ENCODE results near the gene EDIL3. TPM values are rescaled to one million over a fixed set of nuclear protein-coding genes. Genes with fewer than 3 reads are reported as not detected.
"Not testable (repeated sequence)": the region's sequence is repeated elsewhere in the genome, so short reads cannot be mapped to it uniquely, and the experiment has no call there.

Gene EDIL3
- total and polyA plus RNA-seq, 4 experiments from 2014 or later, result not detected

DNA sequence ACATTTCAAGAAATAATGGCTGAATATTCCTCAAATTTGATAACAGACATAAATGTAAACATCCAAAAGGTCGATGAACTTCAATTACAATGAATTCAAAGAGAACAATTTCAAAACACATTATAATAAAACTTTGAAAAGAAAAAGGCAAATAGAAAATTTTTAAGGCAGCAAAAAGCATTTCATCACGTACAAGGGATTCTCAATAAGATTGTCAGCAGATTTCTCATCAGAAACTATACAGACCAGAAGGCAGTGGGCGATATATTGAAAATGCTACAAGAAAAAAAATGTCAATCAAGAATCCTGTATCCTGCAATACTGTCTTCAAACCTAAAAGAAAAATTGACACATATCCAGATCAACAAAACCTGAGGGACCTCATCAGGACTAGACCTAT lies 62.0 kb downstream of the EDIL3 start:
- Mint-ChIP-seq H3K9me3 (peaks cover 5 to 36% (median 17%) of the 10 kb centered on the region in 8 donors), H3K4me3 (no peak overlapping the region), H3K4me1 (no peaks in the 10 kb centered on the region), H3K27ac (no peak overlapping the region), H3K36me3 (no peaks in the 10 kb centered on the region), H3K27me3 (no peaks in the 10 kb centered on the region)
- POLR2A ChIA-PET (ENCODE audit: partially characterized antibody), result no interaction called here
- no peaks in the 10 kb centered on the region for H3K9me3 ChIP-seq (ENCODE audit: control insufficient read depth in 1 of 2, low read length in 2 of 2)
- CTCF ChIA-PET (ENCODE audit: partially characterized antibody), result no interaction called here
- no peak for DNase-seq
- H3K4me3 ChIP-seq (ENCODE audit: low read length in 2 of 2), result no peak overlapping the region
- intact Hi-C loops (cut with micrococcal nuclease), result no loop called here
- no peak overlapping the region for H3K27ac ChIP-seq (ENCODE audit: low read depth, low read length)
- no peaks in the 10 kb centered on the region for H3K36me3 ChIP-seq (ENCODE audit: insufficient read depth, low read length)
- H3K27me3 ChIP-seq (ENCODE audit: insufficient read depth, low read length), result no peaks in the 10 kb centered on the region
- H3K4me1 ChIP-seq (ENCODE audit: insufficient read depth, low read length), result no peaks in the 10 kb centered on the region

- H3K27me3 ChIP-seq (ENCODE audit: insufficient read depth, low read length); H3K27ac ChIP-seq (ENCODE audit: low read depth, low read length); H3K36me3 ChIP-seq (ENCODE audit: insufficient read depth, low read length); POLR2A ChIA-PET (ENCODE audit: partially characterized antibody); intact Hi-C loops (cut with micrococcal nuclease); H3K36me3 Mint-ChIP-seq; H3K4me1 ChIP-seq (ENCODE audit: insufficient read depth, low read length); DNase-seq; CTCF ChIA-PET (ENCODE audit: partially characterized antibody); H3K4me3 ChIP-seq (ENCODE audit: low read length in 2 of 2); H3K27ac Mint-ChIP-seq; H3K4me1 Mint-ChIP-seq; H3K27me3 Mint-ChIP-seq; H3K4me3 Mint-ChIP-seq; H3K9me3 ChIP-seq (ENCODE audit: control insufficient read depth in 1 of 2, low read length in 2 of 2): not testable (repeated sequence)
- peaks cover 5 to 43% (median 17%) of the 10 kb centered on the region in 8 donors for H3K9me3 Mint-ChIP-seq
Measured at GRCh38 chr5:84317826-84318225, 66.9 kb downstream of the EDIL3 start.

DNA sequence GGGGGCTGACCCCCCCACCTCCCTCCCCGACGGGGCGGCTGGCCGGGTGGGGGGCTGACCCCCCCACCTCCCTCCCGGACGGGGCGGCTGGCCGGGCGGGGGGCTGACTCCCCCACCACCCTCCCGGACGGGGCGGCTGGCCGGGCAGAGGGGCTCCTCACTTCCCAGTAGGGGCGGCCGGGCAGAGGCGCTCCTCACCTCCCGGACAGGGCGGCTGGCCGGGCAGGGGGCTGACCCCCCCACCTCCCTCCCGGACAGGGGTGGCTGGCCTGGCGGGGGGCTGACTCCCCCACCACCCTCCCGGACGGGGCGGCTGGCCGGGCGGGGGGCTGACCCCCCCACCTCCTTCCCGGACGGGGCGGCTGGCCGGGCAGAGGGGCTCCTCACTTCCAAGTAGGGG lies 72.4 kb downstream of the EDIL3 start:
- H3K27me3 ChIP-seq (ENCODE audit: insufficient read depth, low read length); H3K36me3 ChIP-seq (ENCODE audit: insufficient read depth, low read length); DNase-seq; H3K27ac ChIP-seq (ENCODE audit: low read depth, low read length); H3K4me3 Mint-ChIP-seq; H3K9me3 ChIP-seq (ENCODE audit: control insufficient read depth in 1 of 2, low read length in 2 of 2); H3K9me3 Mint-ChIP-seq; H3K27ac Mint-ChIP-seq; H3K4me1 ChIP-seq (ENCODE audit: insufficient read depth, low read length); POLR2A ChIA-PET (ENCODE audit: partially characterized antibody); H3K4me3 ChIP-seq (ENCODE audit: low read length in 2 of 2); H3K4me1 Mint-ChIP-seq; H3K36me3 Mint-ChIP-seq; intact Hi-C loops (cut with micrococcal nuclease); CTCF ChIA-PET (ENCODE audit: partially characterized antibody); H3K27me3 Mint-ChIP-seq: not testable (repeated sequence)

DNA sequence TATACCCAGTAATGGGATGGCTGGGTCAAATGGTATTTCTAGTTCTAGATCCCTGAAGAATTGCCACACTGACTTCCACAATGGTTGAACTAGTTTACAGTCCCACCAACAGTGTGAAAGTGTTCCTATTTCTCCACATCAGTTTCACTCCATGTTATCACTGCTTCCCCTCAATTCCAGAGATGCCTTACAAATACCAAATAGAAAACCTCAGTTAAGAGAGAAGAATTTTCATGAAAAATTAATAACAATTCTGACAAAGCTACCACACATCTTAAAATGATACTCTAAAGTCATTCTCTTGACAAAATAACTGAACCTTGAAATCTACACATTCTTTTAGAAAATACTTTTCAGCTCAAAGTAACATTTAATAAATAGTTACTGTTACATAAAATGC lies 74.8 kb downstream of the EDIL3 start:
- not testable (repeated sequence) for H3K27ac Mint-ChIP-seq

GRCh38 chr5:84306601-84307000 lies 78.1 kb downstream of the EDIL3 start:
- H3K27ac Mint-ChIP-seq, result no peak overlapping the region
- no peak overlapping the region for H3K4me3 Mint-ChIP-seq
- Histone ChIP-seq H3K36me3 (ENCODE audit: insufficient read depth, low read length) (no peaks in the 10 kb centered on the region), H3K9me3 (ENCODE audit: control insufficient read depth in 1 of 2, low read length in 2 of 2) (no peaks in the 10 kb centered on the region), H3K27ac (ENCODE audit: low read depth, low read length) (no peak overlapping the region), H3K4me1 (ENCODE audit: insufficient read depth, low read length) (no peaks in the 10 kb centered on the region), H3K4me3 (ENCODE audit: low read length in 2 of 2) (no peak overlapping the region), H3K27me3 (ENCODE audit: insufficient read depth, low read length) (no peaks in the 10 kb centered on the region)
- DNase-seq, result no peak
- ChIA-PET POLR2A (ENCODE audit: partially characterized antibody) (no interaction called here), CTCF (ENCODE audit: partially characterized antibody) (no interaction called here)
- H3K27me3 Mint-ChIP-seq, result no peaks in the 10 kb centered on the region
- peaks cover 0 to 5% (median under 1%) of the 10 kb centered on the region in 8 donors for H3K9me3 Mint-ChIP-seq
- intact Hi-C loops (cut with micrococcal nuclease), result no loop called here
- no peaks in the 10 kb centered on the region for H3K36me3 Mint-ChIP-seq
- H3K4me1 Mint-ChIP-seq, result no peaks in the 10 kb centered on the region

More for the DNA sequence above, 74.8 kb downstream of the EDIL3 start:
- H3K27me3 ChIP-seq (ENCODE audit: insufficient read depth, low read length); H3K4me3 Mint-ChIP-seq; H3K36me3 Mint-ChIP-seq; POLR2A ChIA-PET (ENCODE audit: partially characterized antibody); H3K27me3 Mint-ChIP-seq; intact Hi-C loops (cut with micrococcal nuclease); H3K4me3 ChIP-seq (ENCODE audit: low read length in 2 of 2); H3K4me1 Mint-ChIP-seq; DNase-seq; CTCF ChIA-PET (ENCODE audit: partially characterized antibody); H3K36me3 ChIP-seq (ENCODE audit: insufficient read depth, low read length); H3K9me3 ChIP-seq (ENCODE audit: control insufficient read depth in 1 of 2, low read length in 2 of 2); H3K9me3 Mint-ChIP-seq; H3K4me1 ChIP-seq (ENCODE audit: insufficient read depth, low read length); H3K27ac ChIP-seq (ENCODE audit: low read depth, low read length): not testable (repeated sequence)

DNA sequence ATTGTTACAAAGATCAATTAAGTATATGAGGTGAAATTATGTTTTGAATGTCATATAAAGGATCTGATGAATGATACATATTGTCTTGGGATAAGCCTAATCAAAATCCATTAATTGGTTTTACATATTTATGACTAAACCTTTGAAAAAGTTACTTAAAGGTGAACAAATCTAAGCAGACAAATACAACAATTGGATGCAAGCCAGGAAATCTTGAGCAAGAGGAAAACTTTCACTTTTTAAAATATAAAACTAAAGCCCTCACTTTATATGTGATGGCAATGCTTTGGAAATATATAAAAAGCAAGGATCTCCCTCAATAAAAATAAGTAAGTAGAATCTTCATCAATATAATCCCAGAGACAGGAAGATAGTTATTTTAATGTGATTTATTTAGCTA lies 80.1 kb downstream of the EDIL3 start:
- no peak for DNase-seq
- no peaks in the 10 kb centered on the region for H3K9me3 ChIP-seq (ENCODE audit: control insufficient read depth in 1 of 2, low read length in 2 of 2)
- no peaks in the 10 kb centered on the region for H3K36me3 Mint-ChIP-seq
- peaks cover 0 to 5% (median 0%) of the 10 kb centered on the region in 8 donors for H3K9me3 Mint-ChIP-seq
- H3K27ac Mint-ChIP-seq, result no peak overlapping the region
- POLR2A ChIA-PET (ENCODE audit: partially characterized antibody), result no interaction called here
- CTCF ChIA-PET (ENCODE audit: partially characterized antibody), result no interaction called here
- H3K4me1 Mint-ChIP-seq, result no peaks in the 10 kb centered on the region
- H3K27ac ChIP-seq (ENCODE audit: low read depth, low read length), result no peak overlapping the region
- H3K27me3 ChIP-seq (ENCODE audit: insufficient read depth, low read length), result no peaks in the 10 kb centered on the region
- H3K4me1 ChIP-seq (ENCODE audit: insufficient read depth, low read length), result no peaks in the 10 kb centered on the region
- no peaks in the 10 kb centered on the region for H3K36me3 ChIP-seq (ENCODE audit: insufficient read depth, low read length)
- no peak overlapping the region for H3K4me3 Mint-ChIP-seq
- intact Hi-C loops (cut with micrococcal nuclease), result no loop called here
- no peaks in the 10 kb centered on the region for H3K27me3 Mint-ChIP-seq
- no peak overlapping the region for H3K4me3 ChIP-seq (ENCODE audit: low read length in 2 of 2)

DNA sequence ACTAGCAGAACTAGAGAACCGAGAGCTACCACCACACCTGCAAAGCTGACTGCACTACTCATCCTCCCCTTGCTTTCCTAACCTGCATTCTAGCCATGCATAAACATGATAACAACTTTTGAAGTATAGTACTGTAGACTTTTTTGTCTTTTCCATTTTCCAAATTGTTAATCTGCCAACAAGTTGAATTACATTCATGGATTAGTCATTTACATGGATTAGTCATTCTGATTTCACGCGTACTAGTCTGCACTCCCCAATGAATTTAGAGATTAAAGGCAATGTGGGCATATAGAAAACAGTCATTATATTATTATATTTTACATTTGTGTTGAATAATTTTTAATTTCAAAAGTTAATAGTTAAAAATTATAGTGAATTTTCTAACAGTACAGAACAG lies 81.4 kb downstream of the EDIL3 start:
- Histone ChIP-seq H3K36me3 (ENCODE audit: insufficient read depth, low read length) (no peaks in the 10 kb centered on the region), H3K9me3 (ENCODE audit: control insufficient read depth in 1 of 2, low read length in 2 of 2) (no peaks in the 10 kb centered on the region), H3K27ac (ENCODE audit: low read depth, low read length) (no peak overlapping the region), H3K27me3 (ENCODE audit: insufficient read depth, low read length) (no peaks in the 10 kb centered on the region), H3K4me1 (ENCODE audit: insufficient read depth, low read length) (no peaks in the 10 kb centered on the region), H3K4me3 (ENCODE audit: low read length in 2 of 2) (no peak overlapping the region)
- Mint-ChIP-seq H3K27me3 (no peaks in the 10 kb centered on the region), H3K27ac (no peak overlapping the region), H3K36me3 (no peaks in the 10 kb centered on the region), H3K4me1 (no peaks in the 10 kb centered on the region), H3K9me3 (peaks cover 0 to 6% (median 0%) of the 10 kb centered on the region in 8 donors), H3K4me3 (no peak overlapping the region)
- ChIA-PET CTCF (ENCODE audit: partially characterized antibody) (interaction anchor here (0.6 kb wide), 1 partner anchor 963 kb away, joined by 3 read pairs; no protein-coding TSS in a partner anchor), POLR2A (ENCODE audit: partially characterized antibody) (no interaction called here)
- intact Hi-C loops (cut with micrococcal nuclease), result no loop called here
- no peak for DNase-seq

DNA sequence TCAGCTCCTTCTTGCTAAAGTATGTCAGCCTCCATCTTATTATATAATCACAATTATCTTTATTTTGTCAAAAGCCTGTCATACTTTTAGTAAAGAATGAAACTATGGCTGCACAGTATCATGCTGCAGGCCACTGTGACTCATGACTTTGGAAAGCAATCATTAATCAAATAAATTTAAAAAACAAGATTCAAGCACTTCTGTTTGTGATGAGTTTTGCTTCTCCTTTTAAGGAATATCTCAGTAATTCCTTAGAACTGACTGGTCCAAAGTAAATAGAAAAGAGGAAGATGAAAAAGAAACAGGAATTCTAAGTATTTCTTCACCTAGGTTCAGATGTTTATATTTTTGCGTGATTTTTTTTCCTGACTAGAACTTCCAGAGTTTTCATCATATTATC lies 83.1 kb downstream of the EDIL3 start:
- H3K9me3 ChIP-seq (ENCODE audit: control insufficient read depth in 1 of 2, low read length in 2 of 2), result no peaks in the 10 kb centered on the region
- Mint-ChIP-seq H3K36me3 (no peaks in the 10 kb centered on the region), H3K9me3 (peaks cover 0 to 6% (median under 1%) of the 10 kb centered on the region in 8 donors), H3K4me3 (no peak overlapping the region), H3K27ac (no peak overlapping the region), H3K27me3 (no peaks in the 10 kb centered on the region), H3K4me1 (no peaks in the 10 kb centered on the region)
- H3K27me3 ChIP-seq (ENCODE audit: insufficient read depth, low read length), result no peaks in the 10 kb centered on the region
- no peaks in the 10 kb centered on the region for H3K36me3 ChIP-seq (ENCODE audit: insufficient read depth, low read length)
- no peaks in the 10 kb centered on the region for H3K4me1 ChIP-seq (ENCODE audit: insufficient read depth, low read length)
- POLR2A ChIA-PET (ENCODE audit: partially characterized antibody), result no interaction called here
- H3K27ac ChIP-seq (ENCODE audit: low read depth, low read length), result no peak overlapping the region
- CTCF ChIA-PET (ENCODE audit: partially characterized antibody), result no interaction called here
- H3K4me3 ChIP-seq (ENCODE audit: low read length in 2 of 2), result no peak overlapping the region
- DNase-seq, result no peak
- intact Hi-C loops (cut with micrococcal nuclease), result no loop called here

Data from CD4-positive, alpha-beta memory T cell (primary cell).